Stimulated activated CD4-positive, alpha-beta T cell treated with anti-CD3 and anti-CD28 coated beads, Interleukin-15, amount 100 ng/mL, for 48 hours (primary cell): ENCODE measurements around the gene CFTR.
"Not testable (repeated sequence)": the region's sequence is repeated elsewhere in the genome, so short reads cannot be mapped to it uniquely, and the experiment has no call there.

ENCODE experiments used
- DNase-seq, 2 donors: peaks; one replicate each; pipeline ENCODE4 v3.0.0-alpha.2; 2020; ENCODE audit warnings: low read depth in 2 of 2

Gene CFTR

GRCh38 chr7:117495308-117495707 is 15.5 kb downstream of the CFTR start:
- DNase-seq: no peak

- no peak for DNase-seq
Observed at GRCh38 chr7:117502331-117502730, 22.5 kb downstream of the CFTR start.

DNA sequence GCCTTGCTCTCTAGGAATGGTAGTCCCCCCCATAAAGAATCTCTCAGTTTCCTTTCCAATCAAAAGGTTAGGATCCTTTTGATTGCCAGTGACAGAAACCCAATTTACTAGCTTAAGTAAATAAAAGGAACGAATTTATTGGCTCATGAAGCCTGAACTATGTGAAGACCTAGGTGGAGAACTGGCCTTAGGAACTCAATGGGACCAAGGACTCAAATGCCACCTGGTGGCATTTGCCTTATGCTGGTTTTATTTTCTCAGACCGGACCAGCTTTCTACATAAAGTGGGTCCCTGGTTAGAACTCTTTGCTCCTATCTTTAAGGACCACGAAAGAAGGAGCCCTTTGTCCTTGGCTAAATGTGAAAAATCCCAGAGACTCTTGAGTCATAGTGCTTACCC is 25.4 kb downstream of the CFTR start:
- no peak for DNase-seq

DNA sequence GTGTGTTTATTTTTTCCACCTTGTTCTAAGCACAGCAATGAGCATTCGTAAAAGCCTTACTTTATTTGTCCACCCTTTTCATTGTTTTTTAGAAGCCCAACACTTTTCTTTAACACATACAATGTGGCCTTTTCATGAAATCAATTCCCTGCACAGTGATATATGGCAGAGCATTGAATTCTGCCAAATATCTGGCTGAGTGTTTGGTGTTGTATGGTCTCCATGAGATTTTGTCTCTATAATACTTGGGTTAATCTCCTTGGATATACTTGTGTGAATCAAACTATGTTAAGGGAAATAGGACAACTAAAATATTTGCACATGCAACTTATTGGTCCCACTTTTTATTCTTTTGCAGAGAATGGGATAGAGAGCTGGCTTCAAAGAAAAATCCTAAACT is 28.9 kb downstream of the CFTR start:
- DNase-seq: no peak

DNA sequence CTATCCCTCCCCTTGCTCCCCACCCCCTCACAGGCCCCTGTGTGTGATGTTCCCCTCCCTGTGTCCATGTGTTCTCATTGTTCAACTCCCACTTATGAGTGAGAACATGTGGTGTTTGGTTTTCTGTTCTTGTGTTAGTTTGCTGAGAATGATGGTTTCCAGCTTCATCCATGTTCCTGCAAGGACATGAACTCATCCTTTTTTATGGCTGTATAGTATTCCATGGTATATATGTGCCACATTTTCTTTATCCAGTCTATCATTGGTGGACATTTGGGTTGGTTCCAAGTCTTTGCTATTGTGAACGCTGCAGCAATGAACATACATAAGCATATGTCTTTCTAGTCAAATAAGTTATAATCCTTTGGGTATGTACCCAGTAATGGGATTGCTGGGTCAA is 37.4 kb downstream of the CFTR start:
- not testable (repeated sequence) for DNase-seq

DNA sequence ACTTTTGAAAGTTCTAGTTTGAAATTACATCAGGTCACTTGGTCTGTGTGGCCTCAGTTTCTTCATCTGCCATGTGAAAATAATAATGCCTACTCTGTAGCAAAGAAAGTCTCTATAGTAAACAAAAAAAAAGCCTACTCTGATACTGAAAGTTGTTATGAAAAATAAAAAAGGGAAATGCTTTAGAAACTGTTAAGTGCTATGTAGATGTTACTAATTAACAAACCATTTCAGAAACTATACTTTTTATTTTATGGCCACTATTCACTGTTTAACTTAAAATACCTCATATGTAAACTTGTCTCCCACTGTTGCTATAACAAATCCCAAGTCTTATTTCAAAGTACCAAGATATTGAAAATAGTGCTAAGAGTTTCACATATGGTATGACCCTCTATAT is 50.6 kb downstream of the CFTR start:
- no peak for DNase-seq

GRCh38 chr7:117531595-117532244 is 51.9 kb downstream of the CFTR start:
- DNase-seq: no peak

DNA sequence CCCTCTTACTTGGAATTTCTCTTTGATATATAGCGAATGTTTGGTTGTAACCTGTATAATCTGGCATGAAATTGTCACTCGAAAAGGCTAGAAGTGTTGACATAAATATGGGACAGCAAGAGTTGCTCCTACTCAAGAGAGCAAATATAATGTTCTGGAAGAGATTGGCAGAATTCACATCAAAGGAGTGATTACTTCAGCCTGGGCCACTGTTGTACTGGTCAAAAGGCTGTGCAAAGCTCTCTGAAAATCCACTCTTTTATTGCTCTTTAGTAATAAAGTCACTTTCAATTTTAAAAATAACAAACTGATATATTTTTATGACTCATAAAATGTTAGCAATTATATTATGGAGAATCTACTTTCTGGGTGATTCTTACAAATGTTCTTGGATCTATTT is 58.2 kb downstream of the CFTR start:
- DNase-seq: no peak

GRCh38 chr7:117544061-117544460 is 64.2 kb downstream of the CFTR start:
- DNase-seq: no peak

- DNase-seq: no peak
Observed at GRCh38 chr7:117548035-117548434, 68.2 kb downstream of the CFTR start.

DNA sequence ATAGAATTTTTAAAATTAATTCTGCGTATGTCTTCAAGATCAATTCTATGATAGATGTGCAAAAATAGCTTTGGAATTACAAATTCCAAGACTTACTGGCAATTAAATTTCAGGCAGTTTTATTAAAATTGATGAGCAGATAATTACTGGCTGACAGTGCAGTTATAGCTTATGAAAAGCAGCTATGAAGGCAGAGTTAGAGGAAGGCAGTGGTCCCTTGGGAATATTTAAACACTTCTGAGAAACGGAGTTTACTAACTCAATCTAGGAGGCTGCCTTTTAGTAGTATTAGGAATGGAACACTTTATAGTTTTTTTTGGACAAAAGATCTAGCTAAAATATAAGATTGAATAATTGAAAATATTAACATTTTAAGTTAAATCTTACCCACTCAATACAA is 70.8 kb downstream of the CFTR start:
- no peak for DNase-seq

- no peak for DNase-seq
Observed at GRCh38 chr7:117552660-117553059, 72.8 kb downstream of the CFTR start.

DNA sequence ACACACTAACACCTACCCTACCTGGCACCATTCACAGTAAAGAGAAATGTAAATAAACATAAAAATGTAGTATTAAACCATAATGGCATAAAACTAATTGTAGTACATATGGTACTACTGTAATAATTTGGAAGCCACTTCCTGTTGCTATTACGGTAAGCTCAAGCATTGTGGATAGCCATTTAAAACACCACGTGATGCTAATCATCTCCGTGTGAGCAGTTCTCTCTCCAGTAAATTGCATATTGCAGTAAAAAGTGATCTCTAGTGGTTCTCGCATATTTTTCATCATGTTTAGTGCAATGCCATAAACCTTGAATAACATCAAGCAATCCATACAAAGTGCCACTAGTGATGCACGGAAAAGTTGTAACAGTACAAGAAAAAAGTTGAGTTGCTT is 75.4 kb downstream of the CFTR start:
- no peak for DNase-seq

DNA sequence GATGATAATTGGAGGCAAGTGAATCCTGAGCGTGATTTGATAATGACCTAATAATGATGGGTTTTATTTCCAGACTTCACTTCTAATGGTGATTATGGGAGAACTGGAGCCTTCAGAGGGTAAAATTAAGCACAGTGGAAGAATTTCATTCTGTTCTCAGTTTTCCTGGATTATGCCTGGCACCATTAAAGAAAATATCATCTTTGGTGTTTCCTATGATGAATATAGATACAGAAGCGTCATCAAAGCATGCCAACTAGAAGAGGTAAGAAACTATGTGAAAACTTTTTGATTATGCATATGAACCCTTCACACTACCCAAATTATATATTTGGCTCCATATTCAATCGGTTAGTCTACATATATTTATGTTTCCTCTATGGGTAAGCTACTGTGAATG is 79.6 kb downstream of the CFTR start:
- no peak for DNase-seq

GRCh38 chr7:117560030-117560429 is 80.2 kb downstream of the CFTR start:
- no peak for DNase-seq

GRCh38 chr7:117562759-117563158 is 82.9 kb downstream of the CFTR start:
- no peak for DNase-seq

DNA sequence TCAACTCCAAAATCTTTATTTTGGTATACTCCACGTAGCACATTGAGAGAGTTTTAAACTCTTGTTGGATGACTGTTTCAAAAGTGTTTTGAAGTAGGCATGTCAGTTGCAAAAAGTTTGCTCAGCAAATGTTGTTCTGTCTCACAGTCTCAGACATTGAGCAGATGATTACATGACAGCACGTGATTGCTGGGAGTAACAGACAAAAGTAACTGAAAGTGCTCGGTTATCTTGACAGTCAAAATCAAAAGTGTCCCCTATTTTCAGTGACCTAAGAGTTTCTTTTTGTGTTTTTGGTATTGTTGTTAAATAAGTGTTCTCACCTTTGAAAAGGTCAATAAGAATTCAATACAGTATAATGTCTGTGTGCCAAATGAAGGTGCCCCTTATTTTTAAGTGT is 84.3 kb downstream of the CFTR start:
- no peak for DNase-seq

GRCh38 chr7:117564627-117565026 is 84.8 kb downstream of the CFTR start:
- DNase-seq: no peak

- DNase-seq: no peak
Observed at GRCh38 chr7:117565226-117565625, 85.4 kb downstream of the CFTR start.

- no peak for DNase-seq
Observed at GRCh38 chr7:117567781-117568180, 88.0 kb downstream of the CFTR start.

DNA sequence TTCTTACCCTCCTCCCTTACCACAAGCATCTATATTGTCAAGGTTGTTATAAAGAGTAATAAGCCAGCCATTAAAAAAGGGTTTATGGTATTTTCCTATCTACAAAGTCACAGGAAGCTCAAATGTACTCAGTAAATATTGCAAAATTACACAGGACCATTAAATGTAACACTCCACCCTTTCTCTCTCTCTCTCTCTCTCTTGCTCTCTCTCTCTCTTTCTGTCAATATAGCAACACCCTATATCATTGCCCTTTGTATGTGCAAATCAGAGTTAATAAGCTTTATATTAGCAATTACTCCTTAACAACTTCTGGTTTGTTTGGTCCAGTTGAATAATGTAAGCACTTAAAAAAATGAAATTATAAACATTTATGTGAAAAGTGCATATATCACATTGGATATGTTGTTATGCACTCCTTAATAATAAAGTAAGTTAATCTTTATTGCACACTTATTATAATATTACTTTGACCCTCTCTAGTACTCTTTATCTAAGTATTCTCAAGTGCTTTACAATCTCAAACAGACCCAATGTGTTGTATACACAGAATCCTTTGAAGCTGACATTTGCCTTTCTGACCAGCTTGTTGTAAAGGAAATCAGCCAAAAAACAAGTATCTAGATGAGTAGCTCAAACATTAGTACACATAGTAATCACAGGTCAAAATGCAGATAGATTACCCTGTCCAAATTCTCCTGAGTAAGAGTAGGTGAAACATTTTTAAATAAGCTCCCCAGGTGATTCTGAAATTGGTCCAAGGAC is 93.2 kb downstream of the CFTR start:
- no peak for DNase-seq

- no peak for DNase-seq
Observed at GRCh38 chr7:117581424-117581823, 101.6 kb downstream of the CFTR start.

DNA sequence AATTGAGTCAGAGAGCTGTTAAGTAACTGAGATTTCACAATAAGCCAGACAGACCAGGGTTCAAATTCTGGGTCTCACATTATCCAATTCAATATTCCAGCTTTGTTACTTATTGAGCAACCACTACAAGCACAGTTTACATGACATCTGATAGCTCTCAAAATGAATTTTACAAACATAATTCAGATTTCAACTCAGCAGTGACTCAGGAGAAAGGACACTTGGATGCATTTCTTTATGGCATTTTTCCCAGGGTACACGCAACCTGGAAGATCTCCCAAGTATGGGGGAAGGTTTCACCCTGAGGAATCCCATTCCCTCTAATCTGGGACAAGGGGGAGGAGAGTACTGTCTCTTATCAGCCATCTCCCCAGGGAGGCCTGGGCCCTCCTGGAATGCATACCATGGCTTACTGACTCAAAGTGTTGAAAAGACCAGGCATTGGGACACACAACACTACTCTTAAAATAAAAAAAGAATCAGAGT is 102.4 kb downstream of the CFTR start:
- no peak for DNase-seq

- DNase-seq: no peak
Observed at GRCh38 chr7:117587931-117588330, 108.1 kb downstream of the CFTR start.
